Thoracic aorta (tissue), 2 donors: Measurements from ENCODE around the gene ATP1B2. TPM values are rescaled to one million over a fixed set of nuclear protein-coding genes. Genes with fewer than 3 reads are reported as not detected.

Experiments
- ATAC-seq: fragments of 150-250 bp; one replicate; pipeline ENCODE4 v1.8.0; 2017; ENCODE audit warnings: low read depth; ENCODE audit not compliant: insufficient number of reproducible peaks, low FRiP score
- DNase-seq: peaks from one replicate; pipeline ENCODE4 v3.0.0-alpha.2; 2020; ENCODE audit warnings: low spot score
- H3K27ac ChIP-seq, 2 donors: fragments of 200-600 bp; sonication (generic); 1 replicate in 1 of 2; 2 replicates in 1 of 2; pipeline ENCODE4 v1.5.1; 2016; ENCODE audit warnings: mild to moderate bottlenecking in 2 of 2, moderate library complexity in 2 of 2
- H3K27me3 ChIP-seq: fragments of 200-600 bp; sonication (generic); replicated peaks from 2 replicates; pipeline ENCODE4 v1.6.0; 2016; ENCODE audit warnings: mild to moderate bottlenecking; ENCODE audit not compliant: insufficient read depth
- H3K36me3 ChIP-seq: fragments of 200-600 bp; sonication (generic); one replicate; pipeline ENCODE4 v1.5.1; 2016
- H3K4me1 ChIP-seq, 2 donors: fragments of 200-600 bp; sonication (generic); 1 replicate in 1 of 2; 2 replicates in 1 of 2; pipeline versions ENCODE4 v1.5.1 to v1.6.0; 2016; ENCODE audit warnings: low read depth in 2 of 2, mild to moderate bottlenecking in 1 of 2; ENCODE audit not compliant: control insufficient read depth in 1 of 2
- H3K4me3 ChIP-seq: fragments of 200-600 bp; sonication (generic); 2 replicates; pipeline ENCODE4 v1.5.1; 2016; ENCODE audit warnings: mild to moderate bottlenecking
- H3K9me3 ChIP-seq: fragments of 200-600 bp; sonication (generic); 2 replicates; pipeline ENCODE4 v1.5.1; 2016
- CTCF ChIP-seq: fragments of 200-600 bp; sonication (generic); IDR thresholded peaks from one replicate; pipeline ENCODE4 v1.5.1; 2019; ENCODE audit warnings: antibody characterized with exemption
- total RNA-seq, 2 donors: library from RNA; depleted of rRNA; stranded (reverse); fragments of >200 nt; gene quantifications; one replicate each; pipeline versions ENCODE4 v1.1.0 to v1.2.3, GENCODE V29; 2016

The ATP1B2 gene
- total RNA-seq, 2 donors from 2014 or later, result 1.1 to 1.4 TPM

- peaks cover under 1% of the 10 kb centered on the region for H3K36me3 ChIP-seq
- peaks cover 8% of the 10 kb centered on the region for H3K27me3 ChIP-seq
- H3K9me3 ChIP-seq, result no peaks in the 10 kb centered on the region
- TF ChIP-seq CTCF, result no peak
- H3K27ac ChIP-seq, result no peak overlapping the region
- no peak overlapping the region for H3K4me3 ChIP-seq
- ATAC-seq (no peak), DNase-seq (no peak)
- H3K4me1 ChIP-seq, result peaks cover 7 to 15% of the 10 kb centered on the region in 2 donors
Observed at GRCh38 chr17:7706631-7707354, 56.1 kb downstream of the ATP1B2 start.

Other genes starting within 250 kb of the ATP1B2 start
- 10 to 100 TPM; 27.9 to 88.9 TPM for gene TMEM256, start 246.8 kb upstream of the ATP1B2 start, total RNA-seq
- gene NLGN2, start 243.1 kb upstream of the ATP1B2 start, total RNA-seq, result 10 to 100 TPM in 1 of 2 donors, 1 to 10 TPM in 1; 9.2 to 20.8 TPM
- gene SPEM1, start 230.6 kb upstream of the ATP1B2 start, total RNA-seq, result not detected
- gene SPEM2, start 225.3 kb upstream of the ATP1B2 start, total RNA-seq, result not detected
- gene SPEM3, start 222.1 kb upstream of the ATP1B2 start, total RNA-seq, result not detected
- gene TMEM102, start 215.5 kb upstream of the ATP1B2 start, total RNA-seq, result 1 to 10 TPM; 7.7 to 9.7 TPM
- gene FGF11, start 211.4 kb upstream of the ATP1B2 start, total RNA-seq, result under 1 TPM in 1 of 2 donors, not detected in 1; 0.68 TPM
- gene CHRNB1, start 205.9 kb upstream of the ATP1B2 start, total RNA-seq, result 10 to 100 TPM; 11.6 to 17.6 TPM
- gene ZBTB4, start 171.3 kb upstream of the ATP1B2 start, total RNA-seq, result 10 to 100 TPM; 56.2 to 72.3 TPM
- not detected for gene SLC35G6, start 169.5 kb upstream of the ATP1B2 start, total RNA-seq
- gene POLR2A, start 166.6 kb upstream of the ATP1B2 start, total RNA-seq, result 100 to 1,000 TPM in 1 of 2 donors, 10 to 100 TPM in 1; 77.8 to 151 TPM
- 10 to 100 TPM; 54.6 to 98.3 TPM for gene TNFSF12, start 101.9 kb upstream of the ATP1B2 start, total RNA-seq
- 10 to 100 TPM; 40.5 to 49.2 TPM for gene TNFSF13, start 92.2 kb upstream of the ATP1B2 start, total RNA-seq
- gene SENP3, start 89.0 kb upstream of the ATP1B2 start, total RNA-seq, result 10 to 100 TPM; 47.0 to 80.7 TPM
- gene CD68, start 71.3 kb upstream of the ATP1B2 start, total RNA-seq, result 100 to 1,000 TPM in 1 of 2 donors, 10 to 100 TPM in 1; 70.8 to 133 TPM
- 10 to 100 TPM; 31.1 to 38.9 TPM for gene MPDU1, start 67.1 kb upstream of the ATP1B2 start, total RNA-seq
- 1 to 10 TPM in 1 of 2 donors, under 1 TPM in 1; 0.81 to 2.8 TPM for gene SOX15, start 60.8 kb upstream of the ATP1B2 start, total RNA-seq
- 10 to 100 TPM; 42.8 to 53.9 TPM for gene FXR2, start 36.0 kb upstream of the ATP1B2 start, total RNA-seq
- 10 to 100 TPM; 29.8 to 30.9 TPM for gene SAT2, start 23.1 kb upstream of the ATP1B2 start, total RNA-seq
- gene SHBG, start 20.8 kb upstream of the ATP1B2 start, total RNA-seq, result not detected
- gene TP53, start 36.6 kb downstream of the ATP1B2 start, total RNA-seq, result 10 to 100 TPM; 16.8 to 23.7 TPM
- gene WRAP53, start 37.6 kb downstream of the ATP1B2 start, total RNA-seq, result 1 to 10 TPM; 2.9 to 3.4 TPM
- gene EFNB3, start 54.3 kb downstream of the ATP1B2 start, total RNA-seq, result not detected
- gene DNAH2, start 66.8 kb downstream of the ATP1B2 start, total RNA-seq, result under 1 TPM in 1 of 2 donors, not detected in 1; under 0.01 TPM
- gene KDM6B, start 183.3 kb downstream of the ATP1B2 start, total RNA-seq, result 10 to 100 TPM in 1 of 2 donors, 1 to 10 TPM in 1; 9.5 to 35.8 TPM
- gene TMEM88, start 204.1 kb downstream of the ATP1B2 start, total RNA-seq, result 10 to 100 TPM in 1 of 2 donors, 1 to 10 TPM in 1; 4.1 to 21.9 TPM
- 10 to 100 TPM; 49.5 to 62.7 TPM for gene NAA38, start 206.6 kb downstream of the ATP1B2 start, total RNA-seq
- gene CYB5D1, start 207.1 kb downstream of the ATP1B2 start, total RNA-seq, result 1 to 10 TPM; 3.8 to 8.9 TPM
- 100 to 1,000 TPM in 1 of 2 donors, 10 to 100 TPM in 1; 80.6 to 171 TPM for gene CHD3, start 237.9 kb downstream of the ATP1B2 start, total RNA-seq